NT2/D1 (cell line): Measurements from ENCODE around the gene SNN.

Experiments
- SUZ12 ChIP-seq: IDR thresholded peaks from 2 replicates; pipeline ENCODE4 v1.6.1; 2011; ENCODE audit not compliant: insufficient read length, insufficient read depth; ENCODE audit errors: extremely low read depth
- ZNF274 ChIP-seq: IDR thresholded peaks from 2 replicates; pipeline ENCODE4 v1.6.1; 2011; ENCODE audit warnings: mild to moderate bottlenecking, low read depth, low read length

DNA sequence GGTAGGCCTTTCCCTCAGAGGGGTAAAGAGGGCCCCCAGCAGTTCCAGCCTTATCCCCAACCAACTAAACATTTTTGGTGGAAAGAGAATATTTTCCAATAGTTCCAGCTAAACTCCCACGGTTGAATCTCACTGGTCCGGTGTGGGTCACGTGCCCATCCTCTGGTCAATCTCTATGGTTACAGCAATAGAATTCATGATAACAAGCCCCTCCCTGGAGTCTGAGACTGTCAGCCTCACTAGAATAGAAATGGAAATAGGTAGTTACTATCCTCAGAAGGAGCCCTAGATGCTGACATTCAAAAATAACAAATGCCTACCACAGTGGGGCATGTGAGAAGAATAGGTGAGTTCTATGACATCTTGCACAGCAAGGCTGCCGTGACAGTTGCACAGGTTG lies 44.0 kb upstream of the SNN start:
- TF ChIP-seq SUZ12 = no peak
- TF ChIP-seq ZNF274 = no peak
